Stomach smooth muscle (tissue), 2 donors: ENCODE data around the gene SERGEF.

Source experiments
- H3K27ac ChIP-seq: one replicate; pipeline ENCODE4 v1.7.0; 2013; ENCODE audit warnings: mild to moderate bottlenecking, low read length, inconsistent platforms
- H3K27me3 ChIP-seq, 2 donors: one replicate each; pipeline ENCODE4 v1.7.0; 2013; ENCODE audit warnings: low read length in 2 of 2; ENCODE audit not compliant: insufficient read depth in 2 of 2, control insufficient read depth in 1 of 2
- H3K36me3 ChIP-seq, 2 donors: one replicate each; pipeline ENCODE4 v1.7.0; 2013; ENCODE audit warnings: low read length in 2 of 2; ENCODE audit not compliant: control insufficient read depth in 2 of 2, insufficient read depth in 2 of 2
- H3K4me1 ChIP-seq: one replicate; pipeline ENCODE4 v1.7.0; 2013; ENCODE audit warnings: low read length; ENCODE audit not compliant: control insufficient read depth, insufficient read depth
- H3K4me3 ChIP-seq, 2 donors: one replicate each; pipeline ENCODE4 v1.7.0; 2013; ENCODE audit warnings: low read length in 2 of 2
- H3K9ac ChIP-seq, 2 donors: one replicate each; pipeline ENCODE4 v1.7.0; 2013; ENCODE audit warnings: low read length in 2 of 2, mild to moderate bottlenecking in 1 of 2
- H3K9me3 ChIP-seq, 2 donors: one replicate each; pipeline ENCODE4 v1.7.0; 2013; ENCODE audit warnings: low read length in 2 of 2; ENCODE audit not compliant: control insufficient read depth in 2 of 2
- donor health status: healthy.
- donor health status: Pancreatic carcinoma.

SERGEF gene

GRCh38 chr11:18016789-18017188 is 3.9 kb upstream of the SERGEF start:
- Histone ChIP-seq H3K36me3 (no peaks in the 10 kb centered on the region), H3K27ac (no peak overlapping the region), H3K9ac (no peak overlapping the region), H3K9me3 (no peaks in the 10 kb centered on the region), H3K4me3 (no peak overlapping the region), H3K27me3 (no peaks in the 10 kb centered on the region), H3K4me1 (peaks cover 12% of the 10 kb centered on the region)

- no peaks in the 10 kb centered on the region for H3K36me3 ChIP-seq
- no peaks in the 10 kb centered on the region for H3K27me3 ChIP-seq
- H3K27ac ChIP-seq, result no peak overlapping the region
- no peaks in the 10 kb centered on the region for H3K9me3 ChIP-seq
- H3K4me3 ChIP-seq, result no peak overlapping the region
- H3K9ac ChIP-seq, result no peak overlapping the region
- H3K4me1 ChIP-seq, result peaks cover 14% of the 10 kb centered on the region
Observed at GRCh38 chr11:18014876-18015275, 2.0 kb upstream of the SERGEF start.

- peaks cover 14% of the 10 kb centered on the region for H3K4me1 ChIP-seq
- H3K9ac ChIP-seq, result peak overlapping the region; percentile 84
- no peak overlapping the region for H3K27ac ChIP-seq
- no peaks in the 10 kb centered on the region for H3K9me3 ChIP-seq
- no peaks in the 10 kb centered on the region for H3K36me3 ChIP-seq
- H3K4me3 ChIP-seq, result peak overlapping the region; percentile 89 to 96
- no peaks in the 10 kb centered on the region for H3K27me3 ChIP-seq
Observed at GRCh38 chr11:18013790-18014507, 1.1 kb upstream of the SERGEF start.

GRCh38 chr11:18012122-18012905 is 533 bp downstream of the SERGEF start:
- Histone ChIP-seq H3K27ac (peak overlapping the region; percentile 41), H3K9ac (peak overlapping the region; percentile 46 to 72), H3K4me1 (peaks cover 14% of the 10 kb centered on the region), H3K9me3 (no peaks in the 10 kb centered on the region), H3K27me3 (no peaks in the 10 kb centered on the region), H3K36me3 (no peaks in the 10 kb centered on the region), H3K4me3 (peak overlapping the region; percentile 89 to 96)

GRCh38 chr11:18011633-18012032 is 1.2 kb downstream of the SERGEF start:
- peak overlapping the region; percentile 11 for H3K27ac ChIP-seq
- H3K9ac ChIP-seq, result no peak overlapping the region
- H3K4me3 ChIP-seq, result peak overlapping the region; percentile 89 to 96

GRCh38 chr11:18010977-18011586 is 1.8 kb downstream of the SERGEF start:
- Histone ChIP-seq H3K9me3 (no peaks in the 10 kb centered on the region), H3K27me3 (no peaks in the 10 kb centered on the region), H3K4me1 (peaks cover 14% of the 10 kb centered on the region), H3K36me3 (no peaks in the 10 kb centered on the region), H3K9ac (no peak overlapping the region), H3K4me3 (no peak overlapping the region), H3K27ac (no peak overlapping the region)

More at GRCh38 chr11:18011633-18012032, 1.2 kb downstream of the SERGEF start:
- Histone ChIP-seq H3K27me3 (no peaks in the 10 kb centered on the region), H3K9me3 (no peaks in the 10 kb centered on the region), H3K36me3 (no peaks in the 10 kb centered on the region), H3K4me1 (peaks cover 14% of the 10 kb centered on the region)

GRCh38 chr11:18010121-18010670 is 2.7 kb downstream of the SERGEF start:
- Histone ChIP-seq H3K27ac (no peak overlapping the region), H3K9ac (no peak overlapping the region), H3K9me3 (no peaks in the 10 kb centered on the region), H3K36me3 (peaks cover 3 to 5% of the 10 kb centered on the region in 2 donors), H3K4me1 (peaks cover 14% of the 10 kb centered on the region), H3K27me3 (no peaks in the 10 kb centered on the region), H3K4me3 (no peak overlapping the region)

- no peak overlapping the region for H3K4me3 ChIP-seq
- no peaks in the 10 kb centered on the region for H3K9me3 ChIP-seq
- no peak overlapping the region for H3K9ac ChIP-seq
- no peaks in the 10 kb centered on the region for H3K4me1 ChIP-seq
- no peak overlapping the region for H3K27ac ChIP-seq
- no peaks in the 10 kb centered on the region for H3K27me3 ChIP-seq
- peaks cover 18 to 23% of the 10 kb centered on the region in 2 donors for H3K36me3 ChIP-seq
Observed at GRCh38 chr11:18005376-18006129, 7.3 kb downstream of the SERGEF start.

GRCh38 chr11:18001191-18001590 is 11.7 kb downstream of the SERGEF start:
- H3K4me3 ChIP-seq, result no peak overlapping the region
- no peak overlapping the region for H3K9ac ChIP-seq
- peaks cover 23 to 32% of the 10 kb centered on the region in 2 donors for H3K36me3 ChIP-seq
- no peaks in the 10 kb centered on the region for H3K9me3 ChIP-seq
- no peaks in the 10 kb centered on the region for H3K4me1 ChIP-seq
- no peak overlapping the region for H3K27ac ChIP-seq
- H3K27me3 ChIP-seq, result no peaks in the 10 kb centered on the region

GRCh38 chr11:18000760-18001159 is 12.1 kb downstream of the SERGEF start:
- Histone ChIP-seq H3K9me3 (no peaks in the 10 kb centered on the region), H3K27ac (no peak overlapping the region), H3K27me3 (no peaks in the 10 kb centered on the region), H3K9ac (no peak overlapping the region), H3K4me1 (no peaks in the 10 kb centered on the region), H3K36me3 (peaks cover 25 to 31% of the 10 kb centered on the region in 2 donors), H3K4me3 (no peak overlapping the region)
